K562 treated with DMSO at 1 percent for 4 hours (cell line): ENCODE results near the gene ZNF219. TPM values are rescaled to one million over a fixed set of nuclear protein-coding genes. Genes with fewer than 3 reads are reported as not detected.

Source experiments
- total RNA-seq: library from RNA; unstranded; fragments of 300-600 nt; gene quantifications from 2 replicates; pipeline ENCODE4 v1.2.3, GENCODE V29; 2022; ENCODE audit not compliant: insufficient read depth

Gene ZNF219
- 17.2 and 24.1 TPM in 2 replicates for total RNA-seq

GRCh38 chr14:21098076-21098891, at the start of gene ZNF219:
ZNF219 (minus strand) TSS chr14:21098655; CDS start chr14:21093591, 5,064 bp downstream.

GRCh38 chr14:21100931-21101330, 2.5 kb upstream of the ZNF219 start, which contains the start of gene TMEM253:
TMEM253 (plus strand) TSS chr14:21101066; CDS start chr14:21101344, 278 bp downstream.

GRCh38 chr14:21070083-21070609, 28.3 kb downstream of the ZNF219 start, which contains the start of gene ARHGEF40:
ARHGEF40 (plus strand) TSS chr14:21070304; CDS start chr14:21070397, 93 bp downstream.

DNA sequence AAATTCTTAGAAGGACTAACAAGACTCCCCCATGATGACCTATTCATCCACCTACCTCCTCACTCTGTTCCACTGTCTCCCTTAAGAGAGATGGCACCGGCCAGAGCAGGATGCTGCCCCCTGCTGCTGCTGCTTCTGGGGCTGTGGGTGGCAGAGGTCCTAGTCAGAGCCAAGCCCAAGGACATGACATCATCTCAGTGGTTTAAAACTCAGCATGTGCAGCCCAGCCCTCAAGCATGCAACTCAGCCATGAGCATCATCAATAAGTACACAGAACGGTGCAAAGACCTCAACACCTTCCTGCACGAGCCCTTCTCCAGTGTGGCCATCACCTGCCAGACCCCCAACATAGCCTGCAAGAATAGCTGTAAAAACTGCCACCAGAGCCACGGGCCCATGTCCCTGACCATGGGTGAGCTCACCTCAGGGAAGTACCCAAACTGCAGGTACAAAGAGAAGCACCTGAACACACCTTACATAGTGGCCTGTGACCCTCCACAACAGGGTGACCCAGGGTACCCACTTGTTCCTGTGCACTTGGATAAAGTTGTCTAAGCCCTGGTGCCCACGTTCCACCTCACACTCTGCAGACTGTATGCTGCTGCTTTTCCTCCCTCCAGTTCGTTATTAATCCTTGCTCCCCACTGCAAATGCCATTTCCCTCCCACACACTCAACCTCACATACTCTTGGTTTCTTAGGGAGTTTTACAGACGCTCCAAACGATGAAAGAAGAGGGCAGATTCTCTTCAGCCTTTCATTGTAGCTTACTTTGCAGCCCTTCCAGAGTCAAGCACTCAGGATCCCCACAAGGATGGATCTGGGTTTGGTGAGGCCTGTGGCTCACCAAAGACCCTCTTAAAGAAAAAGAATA, 40.4 kb downstream of the ZNF219 start, which contains the start of gene RNASE8:
TSS of gene RNASE8 (plus strand) at position 20 of the 873 bp plus-strand sequence. CDS start at position 91, 71 bp downstream.

GRCh38 chr14:21041676-21042433, 56.6 kb downstream of the ZNF219 start, which contains the start of gene RNASE7:
RNASE7 (plus strand) TSS chr14:21042362; CDS start chr14:21042993, 631 bp downstream.

Other genes starting within 250 kb of the ZNF219 start
- not detected in 2 replicates for gene RNASE3, start 207.3 kb downstream of the ZNF219 start, total RNA-seq
- gene RNASE2, start 143.2 kb downstream of the ZNF219 start, total RNA-seq, result not detected in 2 replicates
- gene METTL17, start 108.7 kb downstream of the ZNF219 start, total RNA-seq, result 65.2 and 77.8 TPM in 2 replicates
- not detected in 2 replicates for gene SLC39A2, start 99.4 kb downstream of the ZNF219 start, total RNA-seq
- 81.3 and 141 TPM in 2 replicates for gene NDRG2, start 73.6 kb downstream of the ZNF219 start, total RNA-seq
- gene TPPP2, start 68.4 kb downstream of the ZNF219 start, total RNA-seq, result not detected in 2 replicates
- gene RNASE13, start 63.8 kb downstream of the ZNF219 start, total RNA-seq, result not detected in 2 replicates
- gene RNASE7, start 56.3 kb downstream of the ZNF219 start, total RNA-seq, result not detected in 2 replicates
- not detected in 2 replicates for gene RNASE8, start 40.8 kb downstream of the ZNF219 start, total RNA-seq
- gene ARHGEF40, start 28.4 kb downstream of the ZNF219 start, total RNA-seq, result 4.5 and 5.3 TPM in 2 replicates
- not detected in 2 replicates for gene TMEM253, start 2.4 kb upstream of the ZNF219 start, total RNA-seq
- not detected in 2 replicates for gene OR5AU1, start 57.4 kb upstream of the ZNF219 start, total RNA-seq
- gene HNRNPC, start 170.8 kb upstream of the ZNF219 start, total RNA-seq, result 505 and 565 TPM in 2 replicates
- 0.84 and 1.1 TPM in 2 replicates for gene RPGRIP1, start 181.4 kb upstream of the ZNF219 start, total RNA-seq